D341Med (cell line): ENCODE results near the gene HIC1.
A peak's percentile ranks its signal among the peaks of the same experiment; 100 is the strongest.

Experiments used
- DNase-seq: peaks from one replicate; pipeline ENCODE4 v3.0.0; 2012; ENCODE audit warnings: low spot score

HIC1 gene

DNA sequence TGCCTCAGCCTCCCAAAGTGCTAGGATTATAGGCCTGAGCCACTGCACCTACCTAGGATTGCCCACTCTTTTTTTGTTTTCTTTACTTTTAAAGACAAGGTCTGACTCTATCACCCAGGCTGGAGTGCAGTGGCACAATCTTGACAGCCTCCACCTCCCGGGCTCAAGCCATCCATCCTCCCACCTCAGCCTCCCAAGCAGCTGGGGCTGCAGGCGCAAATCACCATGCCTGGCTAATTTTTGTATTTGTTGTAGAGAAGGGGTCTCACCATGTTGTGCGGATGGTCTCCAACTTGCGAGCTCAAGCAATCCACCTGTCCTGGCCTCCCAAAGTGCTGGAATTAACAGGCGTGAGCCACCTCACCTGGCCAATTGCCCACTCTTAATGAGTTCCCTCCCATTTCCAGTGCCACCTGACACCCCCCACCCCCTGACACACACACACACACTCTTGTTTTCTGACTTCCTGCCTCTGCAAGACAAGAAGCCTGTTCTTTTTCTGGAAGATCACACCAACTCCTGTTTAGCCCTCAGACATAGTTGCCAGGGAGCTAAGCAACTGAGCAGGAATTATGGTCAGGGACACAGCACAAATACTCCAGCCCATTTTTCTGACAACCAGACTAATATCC is 10.5 kb upstream of the HIC1 start:
- no peak for DNase-seq

GRCh38 chr17:2047590-2047989 is 7.3 kb upstream of the HIC1 start:
- DNase-seq = no peak

DNA sequence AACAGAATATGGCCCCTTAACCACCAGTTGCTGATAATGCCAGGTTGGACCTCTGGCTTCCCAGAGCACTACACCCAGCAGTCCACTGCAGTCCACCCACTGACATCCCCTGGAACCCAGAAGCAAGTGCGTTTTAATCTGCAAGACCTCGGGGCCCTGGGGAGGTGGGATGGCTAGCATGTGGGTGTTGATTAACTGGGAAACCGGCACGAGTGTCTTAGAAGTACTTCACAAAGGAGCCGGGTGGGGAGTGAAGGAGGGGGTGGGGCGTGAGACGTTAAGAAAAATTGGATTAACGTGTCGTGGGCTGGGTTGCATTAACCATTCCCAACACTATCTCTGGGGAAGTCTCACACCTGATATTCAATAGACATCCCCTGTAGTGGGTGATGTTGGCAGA is 6.1 kb upstream of the HIC1 start:
- peak; percentile 11 for DNase-seq

DNA sequence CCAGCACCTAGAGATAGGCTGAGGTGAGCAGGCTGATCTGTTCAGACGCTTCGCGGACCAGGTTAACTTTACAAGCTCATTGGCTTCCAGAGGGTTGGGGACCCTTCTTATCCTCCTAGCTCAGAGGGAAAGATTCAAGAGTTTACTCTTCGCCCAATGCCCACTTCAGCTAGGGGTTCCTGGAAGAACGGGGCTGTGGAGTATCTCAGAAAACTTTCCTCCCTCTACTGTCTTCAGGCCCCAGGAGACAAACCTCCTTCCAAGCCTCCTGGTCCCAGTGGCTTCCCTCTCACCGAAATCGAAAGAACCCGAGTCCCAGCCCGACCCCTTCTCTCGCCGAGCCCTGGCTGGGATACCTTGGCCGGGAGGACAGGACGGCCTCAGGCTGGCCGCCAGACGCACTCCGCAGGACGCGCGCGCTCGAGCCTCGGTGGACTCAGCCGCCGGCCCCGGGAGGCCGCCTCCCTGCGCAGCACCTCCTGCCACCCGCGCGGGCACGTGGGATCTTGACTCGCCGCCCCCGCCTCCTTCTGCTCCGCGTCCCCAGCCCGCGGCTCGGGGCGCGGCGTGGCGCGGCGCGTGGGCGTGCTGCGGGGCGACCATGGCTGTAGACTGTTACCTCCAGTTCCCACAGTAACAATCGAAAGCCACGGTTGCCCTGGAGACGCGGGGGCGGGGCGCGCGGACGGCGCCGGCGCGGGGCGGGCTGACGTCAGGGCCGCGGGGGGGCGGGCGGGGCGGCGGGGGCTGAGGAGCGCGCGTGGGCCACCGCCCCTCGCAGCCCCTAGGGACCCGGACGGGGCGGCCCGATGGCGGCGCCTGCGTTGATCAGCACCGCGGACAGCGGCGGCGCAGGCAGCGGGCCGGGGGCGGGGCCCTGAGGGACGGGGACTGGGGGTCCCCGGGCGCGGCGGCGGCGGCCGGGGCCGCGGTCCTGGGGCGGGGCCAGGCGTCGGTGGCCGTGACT is 5.3 kb upstream of the HIC1 start:
- peak; percentile 89 for DNase-seq

DNA sequence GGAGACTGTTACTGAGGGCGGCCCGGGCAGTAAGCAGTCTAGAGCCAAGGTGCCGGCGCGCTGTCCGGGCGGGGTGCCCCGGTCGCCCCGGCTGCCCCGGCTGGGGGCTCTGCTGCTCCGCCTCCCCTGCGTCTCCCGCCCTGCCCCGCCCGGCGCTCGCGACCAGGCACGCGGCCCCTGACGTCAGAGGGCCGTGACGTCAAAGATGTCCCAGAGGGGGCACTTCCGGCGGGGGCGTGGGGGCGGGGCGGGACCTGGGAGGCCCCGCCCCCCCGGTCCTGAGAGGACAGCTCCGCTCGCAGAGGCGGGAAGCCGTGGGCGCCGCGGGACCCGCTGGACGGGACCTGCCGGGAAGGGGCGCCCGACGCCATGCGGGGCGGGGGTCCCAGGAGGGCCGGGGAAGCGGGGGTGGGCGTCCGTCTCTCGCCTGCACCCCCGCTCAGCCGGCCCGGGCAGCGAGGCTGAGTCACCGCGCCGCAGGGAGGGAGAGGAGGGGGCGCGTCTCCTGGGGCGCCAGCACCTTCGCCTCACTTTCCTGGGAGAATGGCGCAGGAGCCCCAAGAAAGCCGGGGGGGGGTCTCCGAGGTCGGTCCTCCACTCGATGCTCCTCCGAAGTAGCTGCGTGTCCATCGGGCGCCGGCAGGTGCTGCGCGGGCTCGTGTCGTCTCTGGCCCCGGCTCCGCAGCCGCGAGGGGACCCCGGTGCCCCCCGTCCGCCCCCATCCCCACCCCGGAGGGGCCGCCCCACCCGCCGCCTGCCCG is 4.4 kb upstream of the HIC1 start:
- peak; percentile 72 for DNase-seq

GRCh38 chr17:2051061-2051932 is 3.6 kb upstream of the HIC1 start:
- peak; percentile 39 for DNase-seq

GRCh38 chr17:2051933-2052559 is 2.9 kb upstream of the HIC1 start:
- peak; percentile 3 for DNase-seq

GRCh38 chr17:2053380-2054261 is 1.3 kb upstream of the HIC1 start:
- DNase-seq = peak; percentile 67

- no peak for DNase-seq
Measured at GRCh38 chr17:2054262-2054511, 716 bp upstream of the HIC1 start.

- no peak for DNase-seq
Measured at GRCh38 chr17:2055292-2056205, 646 bp downstream of the HIC1 start.

GRCh38 chr17:2056206-2057174 is 1.6 kb downstream of the HIC1 start:
- DNase-seq = peak; percentile 21

GRCh38 chr17:2057175-2057759 is 2.4 kb downstream of the HIC1 start:
- DNase-seq = peak; percentile 11

GRCh38 chr17:2057760-2058585 is 3.1 kb downstream of the HIC1 start:
- DNase-seq = peak; percentile 14

DNA sequence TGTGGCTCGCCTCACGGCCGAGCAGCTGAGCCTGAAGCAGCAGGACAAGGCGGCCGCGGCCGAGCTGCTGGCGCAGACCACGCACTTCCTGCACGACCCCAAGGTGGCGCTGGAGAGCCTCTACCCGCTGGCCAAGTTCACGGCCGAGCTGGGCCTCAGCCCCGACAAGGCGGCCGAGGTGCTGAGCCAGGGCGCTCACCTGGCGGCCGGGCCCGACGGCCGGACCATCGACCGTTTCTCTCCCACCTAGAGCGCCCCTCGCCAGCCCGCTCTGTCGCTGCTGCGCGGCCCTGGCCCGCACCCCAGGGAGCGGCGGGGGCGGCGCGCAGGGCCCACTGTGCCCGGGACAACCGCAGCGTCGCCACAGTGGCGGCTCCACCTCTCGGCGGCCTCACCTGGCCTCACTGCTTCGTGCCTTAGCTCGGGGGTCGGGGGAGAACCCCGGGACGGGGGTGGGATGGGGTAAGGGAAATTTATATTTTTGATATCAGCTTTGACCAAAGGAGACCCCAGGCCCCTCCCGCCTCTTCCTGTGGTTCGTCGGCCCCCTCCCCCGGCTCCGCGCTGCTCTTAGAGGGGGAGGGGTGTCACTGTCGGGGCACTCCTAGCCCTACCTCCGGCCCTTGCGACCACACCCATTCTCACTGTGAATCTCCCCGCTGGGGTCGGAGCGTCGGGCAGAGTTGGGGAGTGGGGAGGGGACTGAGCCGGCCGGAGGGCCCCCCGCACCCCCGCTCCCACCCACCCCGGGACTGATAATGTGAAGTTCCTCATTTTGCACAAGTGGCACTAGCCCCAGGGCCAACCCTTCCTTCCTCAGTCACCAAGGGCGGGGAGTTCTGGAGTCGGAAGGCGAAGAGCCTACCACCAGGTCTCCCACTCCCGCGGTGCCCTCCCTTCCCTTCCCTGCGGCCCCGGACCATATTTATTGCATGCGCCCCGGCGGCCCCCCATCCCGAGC is 4.0 kb downstream of the HIC1 start:
- no peak for DNase-seq

GRCh38 chr17:2059547-2060384 is 4.9 kb downstream of the HIC1 start:
- no peak for DNase-seq
